HG03520 (cell line): Measurements from ENCODE around the gene UBAP1L.
"Not testable (repeated sequence)": the region's sequence is repeated elsewhere in the genome, so short reads cannot be mapped to it uniquely, and the experiment has no call there.

Source experiments
- ATAC-seq: cut with Tn5 transposase; IDR thresholded peaks from one replicate; pipeline ENCODE4 v1.9.1; 2021; ENCODE audit warnings: mild to moderate bottlenecking, moderate library complexity; ENCODE audit not compliant: unreplicated experiment

Gene UBAP1L

DNA sequence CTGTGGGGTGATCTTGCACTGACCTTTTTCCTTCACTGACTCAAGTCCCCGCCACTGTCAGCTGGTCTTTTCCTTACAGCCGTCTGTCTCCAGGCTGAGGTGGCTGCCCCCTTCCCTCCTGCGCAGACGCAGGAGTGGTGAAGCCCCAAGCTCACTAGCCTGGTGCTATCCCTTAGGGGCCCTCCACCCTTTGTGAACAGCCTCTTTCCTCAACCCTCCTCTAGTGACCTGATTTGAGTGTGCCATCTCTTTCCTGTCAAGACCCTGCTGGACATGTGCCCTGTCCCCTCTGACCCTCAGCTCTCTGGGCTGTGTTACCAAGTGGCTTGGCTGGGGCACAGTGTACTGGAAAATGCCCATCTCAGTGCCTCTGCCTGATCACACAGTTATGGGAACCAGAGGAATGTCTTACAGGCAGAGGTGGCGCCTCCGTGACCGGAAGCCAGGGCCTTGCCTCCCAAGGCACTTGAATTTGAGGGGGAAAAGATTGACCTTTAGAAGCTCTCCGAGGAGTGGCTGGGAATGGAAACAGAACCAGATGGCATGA lies 29.7 kb downstream of the UBAP1L start:
- no peak for ATAC-seq

DNA sequence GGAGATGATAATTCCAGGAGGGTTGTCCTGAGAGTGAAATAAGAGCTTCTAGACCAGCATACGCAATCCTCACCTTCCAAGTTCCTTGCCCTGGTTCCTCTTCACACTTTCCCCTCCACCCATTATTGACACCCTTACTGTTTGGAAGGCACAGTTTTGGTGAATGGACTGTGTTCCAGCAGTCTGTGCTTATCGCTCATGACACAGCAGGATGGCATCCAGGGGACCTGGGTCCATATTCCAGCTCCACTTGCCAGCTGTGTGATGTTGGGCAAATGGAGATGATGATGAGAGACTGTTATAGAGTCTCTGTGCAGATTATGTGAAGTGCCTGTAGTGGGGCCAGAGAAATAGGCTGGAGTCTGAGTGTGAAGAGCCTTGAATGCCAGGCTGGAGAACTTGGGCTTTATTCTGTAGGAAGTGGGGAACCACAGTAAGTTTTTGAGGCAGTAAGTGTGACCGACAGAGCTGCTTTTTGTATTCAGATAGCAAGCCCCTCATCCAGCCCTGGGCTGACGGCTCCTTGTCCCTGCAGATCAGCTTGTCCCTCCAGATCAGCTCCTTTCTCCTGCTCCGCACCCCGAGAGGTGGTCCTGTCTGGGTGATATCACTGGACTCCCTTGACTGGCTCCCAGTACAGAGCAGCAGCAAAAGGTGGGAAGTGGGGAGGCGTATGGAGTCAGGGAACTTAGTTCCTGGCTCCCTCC lies 30.3 kb downstream of the UBAP1L start:
- no peak for ATAC-seq

DNA sequence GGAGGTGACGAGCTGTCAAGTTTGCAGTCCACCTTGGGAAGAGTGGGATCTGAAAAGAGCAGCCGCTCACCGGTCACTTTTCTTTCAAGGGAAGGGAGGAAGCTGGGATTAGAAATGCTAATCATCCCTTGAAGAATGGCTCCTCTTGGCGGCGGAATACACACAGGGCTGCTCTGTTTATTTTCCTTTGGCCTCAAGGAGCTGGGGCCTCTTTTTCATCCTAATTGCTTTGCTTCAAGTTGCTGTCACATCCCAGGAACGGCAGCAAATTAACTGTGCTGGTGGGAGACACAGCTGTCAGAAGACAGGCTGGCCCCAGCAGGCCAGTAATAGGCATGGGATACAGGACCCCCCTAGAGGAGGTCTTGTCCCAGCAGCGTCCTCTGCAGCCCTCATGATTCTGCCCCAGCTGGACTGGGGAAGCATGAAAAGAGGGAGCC lies 31.7 kb downstream of the UBAP1L start:
- no peak for ATAC-seq

DNA sequence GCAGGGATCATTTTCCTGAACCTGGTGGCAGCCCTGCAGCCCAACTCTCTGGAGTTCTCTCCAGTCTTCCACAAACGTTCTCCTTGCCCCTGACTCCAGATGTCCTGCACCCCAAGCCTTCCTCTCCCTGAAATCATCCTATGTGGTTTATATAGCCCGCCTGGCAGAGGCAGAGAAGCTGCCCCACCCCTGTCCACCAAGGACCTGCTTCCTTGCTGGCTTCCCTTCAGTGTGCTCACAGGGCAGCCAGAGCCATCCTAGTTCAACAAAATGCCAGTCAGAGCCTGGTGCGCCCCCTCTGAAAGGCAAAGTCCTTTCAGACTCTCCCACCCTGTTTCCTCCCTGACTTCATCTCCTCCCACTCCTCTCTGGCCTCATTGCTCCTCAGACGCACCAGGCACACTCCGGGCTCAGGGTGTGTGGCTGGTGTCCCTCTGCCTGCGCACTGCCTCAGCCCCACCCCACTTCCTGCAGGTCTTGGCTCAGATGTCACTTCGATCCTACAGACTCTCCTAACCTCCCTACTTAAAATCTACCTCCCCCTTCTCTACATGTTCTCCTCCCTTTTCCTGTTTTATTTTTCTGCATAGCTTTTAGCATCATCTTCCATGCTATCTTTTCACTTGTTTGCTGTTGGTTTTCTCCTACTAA lies 32.6 kb downstream of the UBAP1L start:
- ATAC-seq = no peak

DNA sequence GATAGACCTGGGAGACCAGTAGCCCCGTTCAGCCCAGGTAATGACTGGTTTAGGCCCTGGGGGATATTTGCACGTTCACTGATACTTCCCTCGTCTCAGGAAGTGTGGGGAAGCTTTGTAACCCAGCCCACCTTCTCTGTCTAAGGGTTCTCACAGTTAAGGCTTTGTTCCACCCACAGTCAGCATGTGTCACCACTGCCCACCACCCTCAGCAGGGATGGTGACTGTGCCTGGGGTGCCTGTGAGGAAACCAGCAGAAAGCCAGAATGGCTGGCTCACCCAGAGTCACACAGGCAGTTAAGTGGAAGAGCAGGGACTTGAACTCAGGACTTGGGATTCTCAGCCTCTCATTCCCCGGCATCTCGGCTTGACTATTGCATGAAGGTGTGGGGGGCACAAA lies 33.2 kb downstream of the UBAP1L start:
- no peak for ATAC-seq

DNA sequence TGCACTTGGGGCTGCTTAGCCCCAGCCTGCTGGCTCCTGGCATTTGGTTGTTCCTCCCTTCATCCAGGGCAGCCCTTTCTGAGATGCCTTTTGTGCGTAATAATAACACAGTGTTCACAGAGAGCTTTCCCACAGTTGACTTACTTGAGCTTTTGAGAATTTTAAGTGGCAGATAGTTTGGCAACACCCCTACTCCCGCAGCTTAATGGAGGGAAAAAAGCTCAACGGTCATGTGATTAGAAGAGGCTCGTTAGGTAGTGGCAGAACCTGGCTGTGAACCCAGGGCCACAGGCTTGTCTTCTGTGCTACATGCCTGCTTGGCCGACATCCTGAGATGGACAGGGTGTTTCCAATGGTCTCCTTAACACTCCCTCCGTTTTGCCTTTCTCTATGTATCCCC lies 33.7 kb downstream of the UBAP1L start:
- no peak for ATAC-seq

DNA sequence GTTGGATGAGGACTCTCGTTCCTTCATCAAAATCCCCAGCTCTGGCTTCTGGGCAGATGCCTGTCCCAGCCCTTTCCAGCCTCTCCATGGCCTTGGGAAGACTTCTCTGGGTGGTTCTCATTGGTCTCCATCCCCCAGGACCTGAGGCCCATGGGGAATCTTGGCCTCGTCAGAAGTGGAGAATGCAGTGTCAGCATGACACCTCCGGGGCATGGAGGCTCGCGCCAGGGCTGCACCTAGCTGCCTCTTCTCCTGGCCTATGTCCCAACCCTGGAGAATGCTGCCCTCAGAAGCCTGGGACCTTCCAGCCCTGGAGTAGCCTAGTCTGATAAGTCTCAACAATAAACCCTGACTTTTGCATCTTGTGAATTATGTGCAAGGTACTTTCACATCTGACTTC lies 35.4 kb downstream of the UBAP1L start:
- no peak for ATAC-seq

DNA sequence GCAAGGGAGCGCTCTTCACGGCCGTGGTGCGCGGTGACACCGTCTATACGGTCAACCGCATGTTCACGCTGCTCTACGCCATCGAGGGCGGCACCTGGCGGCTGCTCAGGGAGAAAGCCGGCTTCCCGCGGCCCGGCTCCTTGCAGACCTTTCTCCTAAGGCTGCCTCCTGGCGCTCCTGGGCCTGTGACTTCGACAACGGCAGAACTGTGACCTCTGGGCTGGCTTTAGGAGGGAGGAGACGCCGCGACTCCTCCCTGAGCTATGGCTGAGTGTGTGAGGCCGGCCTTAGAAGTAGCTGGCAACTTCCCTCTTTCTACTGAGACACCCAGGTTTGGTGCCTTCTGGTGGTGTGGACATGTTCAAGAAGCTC lies 37.0 kb downstream of the UBAP1L start:
- ATAC-seq = no peak

DNA sequence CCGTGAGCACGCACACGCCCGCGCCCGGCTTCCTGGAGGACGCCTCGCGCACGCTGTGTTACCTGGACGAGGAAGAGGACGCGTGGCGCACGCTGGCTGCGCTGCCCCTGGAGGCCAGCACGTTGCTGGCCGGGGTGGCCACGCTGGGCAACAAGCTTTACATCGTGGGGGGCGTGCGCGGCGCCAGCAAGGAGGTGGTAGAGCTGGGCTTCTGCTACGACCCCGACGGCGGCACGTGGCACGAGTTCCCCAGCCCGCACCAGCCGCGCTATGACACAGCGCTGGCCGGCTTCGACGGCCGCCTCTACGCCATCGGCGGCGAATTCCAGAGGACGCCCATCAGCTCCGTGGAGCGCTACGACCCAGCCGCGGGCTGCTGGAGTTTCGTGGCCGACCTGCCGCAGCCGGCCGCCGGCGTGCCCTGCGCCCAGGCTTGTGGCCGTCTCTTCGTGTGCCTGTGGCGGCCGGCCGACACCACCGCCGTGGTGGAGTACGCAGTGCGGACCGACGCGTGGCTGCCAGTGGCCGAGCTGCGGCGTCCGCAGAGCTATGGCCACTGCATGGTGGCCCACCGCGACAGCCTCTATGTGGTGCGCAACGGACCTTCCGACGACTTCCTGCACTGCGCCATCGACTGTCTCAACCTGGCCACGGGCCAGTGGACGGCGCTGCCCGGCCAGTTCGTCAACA lies 37.6 kb downstream of the UBAP1L start:
- ATAC-seq = no peak

DNA sequence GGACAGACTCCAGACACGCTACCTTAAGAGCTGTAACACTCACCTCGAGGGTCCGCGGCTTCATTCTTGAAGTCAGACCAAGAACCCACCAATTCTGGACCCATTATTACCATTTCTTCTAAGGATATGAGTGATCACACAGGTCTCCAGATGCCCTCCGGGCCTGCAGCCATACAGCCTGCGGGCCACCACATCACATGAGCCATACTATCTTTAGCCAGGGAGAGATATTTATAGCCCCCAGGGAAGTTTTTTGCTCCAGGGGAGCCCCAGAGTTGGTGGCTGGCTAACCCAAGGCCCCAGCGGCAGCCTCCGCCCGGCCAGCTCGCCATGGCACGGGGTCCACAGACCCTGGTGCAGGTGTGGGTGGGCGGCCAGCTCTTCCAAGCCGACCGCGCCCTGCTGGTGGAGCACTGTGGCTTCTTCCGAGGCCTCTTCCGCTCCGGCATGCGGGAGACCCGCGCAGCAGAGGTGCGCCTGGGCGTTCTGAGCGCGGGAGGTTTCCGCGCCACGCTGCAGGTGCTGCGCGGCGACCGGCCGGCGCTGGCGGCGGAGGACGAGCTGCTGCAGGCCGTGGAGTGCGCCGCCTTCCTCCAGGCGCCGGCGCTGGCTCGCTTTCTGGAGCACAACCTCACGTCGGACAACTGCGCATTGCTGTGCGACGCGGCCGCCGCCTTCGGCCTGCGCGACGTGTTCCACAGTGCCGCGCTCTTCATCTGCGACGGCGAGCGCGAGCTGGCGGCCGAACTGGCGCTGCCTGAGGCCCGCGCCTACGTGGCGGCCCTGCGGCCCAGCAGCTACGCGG lies 38.3 kb downstream of the UBAP1L start, which contains the start of gene KBTBD13:
KBTBD13 (plus strand) TSS at position 261 of the 805 bp plus-strand sequence; CDS start at position 331, 70 bp downstream.
- no peak for ATAC-seq

DNA sequence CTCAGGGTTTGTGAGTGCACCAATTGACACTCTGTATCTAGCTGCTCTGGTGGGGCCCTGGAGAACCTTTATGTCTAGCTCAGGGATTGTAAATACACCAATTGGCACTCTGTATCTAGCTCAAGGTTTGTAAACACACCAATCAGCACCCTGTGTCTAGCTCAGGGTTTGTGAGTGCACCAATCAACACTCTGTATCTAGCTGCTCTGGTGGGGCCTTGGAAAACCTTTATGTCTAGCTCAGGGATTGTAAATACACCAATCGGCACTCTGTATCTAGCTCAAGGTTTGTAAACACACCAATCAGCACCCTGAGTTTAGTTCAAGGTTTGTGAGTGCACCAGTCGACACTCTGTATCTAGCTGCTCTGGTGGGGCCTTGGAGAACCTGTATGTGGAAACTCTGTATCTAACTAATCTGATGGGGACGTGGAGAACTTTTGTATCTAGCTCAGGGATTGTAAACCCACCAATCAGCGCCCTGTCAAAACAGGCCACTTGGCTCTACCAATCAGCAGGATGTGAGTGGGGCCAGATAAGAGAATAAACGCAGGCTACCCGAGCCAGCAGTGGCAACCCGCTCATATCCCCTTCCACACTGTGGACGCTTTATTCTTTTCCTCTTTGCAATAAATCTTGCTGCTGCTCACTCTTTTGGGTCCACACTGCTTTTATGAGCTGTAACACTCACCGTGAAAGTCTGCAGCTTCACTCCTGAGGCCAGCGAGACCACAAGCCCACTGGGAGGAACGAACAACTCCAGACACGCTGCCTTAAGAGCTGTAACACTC lies 39.2 kb downstream of the UBAP1L start:
- ATAC-seq = not testable (repeated sequence)

DNA sequence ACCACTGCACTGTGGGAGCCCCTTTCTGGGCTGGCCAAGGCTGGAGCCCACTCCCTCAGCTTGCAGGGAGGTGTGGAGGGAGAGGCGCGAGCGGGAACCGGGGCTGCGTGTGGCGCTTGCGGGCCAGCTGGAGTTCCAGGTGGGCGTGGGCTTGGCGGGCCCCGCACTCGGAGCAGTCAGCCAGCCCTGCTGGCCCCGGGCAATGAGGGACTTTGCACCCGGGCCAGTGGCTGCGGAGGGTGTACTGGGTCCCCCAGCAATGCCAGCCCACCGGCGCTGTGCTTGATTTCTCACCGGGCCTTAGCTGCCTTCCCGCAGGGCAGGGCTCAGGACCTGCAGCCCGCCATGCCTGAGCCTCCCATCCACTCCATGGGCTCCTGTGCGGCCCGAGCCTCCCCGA lies 40.1 kb downstream of the UBAP1L start:
- ATAC-seq = not testable (repeated sequence)

DNA sequence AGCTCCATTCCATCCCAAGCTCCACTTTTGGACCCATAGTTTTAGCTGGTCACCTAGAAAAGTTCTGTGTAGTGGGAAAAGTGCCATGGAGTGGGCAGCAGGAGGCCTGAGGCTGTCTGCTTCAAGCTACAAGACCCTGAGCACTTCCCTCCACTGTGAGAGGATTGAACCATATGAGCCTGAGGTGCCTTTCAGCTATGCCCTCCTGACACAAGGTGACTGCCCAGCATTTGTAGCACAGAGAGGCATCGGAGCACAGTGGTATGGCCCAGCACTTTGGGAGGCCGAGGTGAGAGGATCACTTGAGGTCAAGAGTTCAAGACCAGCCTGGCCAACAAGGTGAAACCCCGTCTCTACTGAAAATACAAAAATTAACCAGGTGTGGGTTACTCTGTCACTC lies 42.4 kb downstream of the UBAP1L start:
- ATAC-seq = no peak

DNA sequence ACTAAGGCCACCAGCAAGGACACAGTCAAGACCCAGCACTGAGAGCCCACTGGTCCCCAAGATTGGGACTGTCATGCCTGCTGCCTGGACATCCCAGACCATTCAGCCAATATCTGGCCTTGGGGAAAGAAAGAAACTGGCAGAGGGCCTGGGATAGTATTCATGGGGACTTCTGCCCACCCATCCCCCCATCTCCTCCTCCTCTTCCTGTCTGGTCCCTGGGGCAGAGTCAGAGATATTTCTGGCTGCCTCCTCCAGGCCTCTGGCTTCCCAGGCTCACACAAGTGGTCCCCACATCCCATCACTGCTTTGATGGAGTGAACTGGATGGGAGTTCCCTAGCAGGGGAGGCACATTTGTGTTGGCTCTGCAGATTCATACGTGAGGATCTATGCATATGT lies 43.0 kb downstream of the UBAP1L start:
- no peak for ATAC-seq

DNA sequence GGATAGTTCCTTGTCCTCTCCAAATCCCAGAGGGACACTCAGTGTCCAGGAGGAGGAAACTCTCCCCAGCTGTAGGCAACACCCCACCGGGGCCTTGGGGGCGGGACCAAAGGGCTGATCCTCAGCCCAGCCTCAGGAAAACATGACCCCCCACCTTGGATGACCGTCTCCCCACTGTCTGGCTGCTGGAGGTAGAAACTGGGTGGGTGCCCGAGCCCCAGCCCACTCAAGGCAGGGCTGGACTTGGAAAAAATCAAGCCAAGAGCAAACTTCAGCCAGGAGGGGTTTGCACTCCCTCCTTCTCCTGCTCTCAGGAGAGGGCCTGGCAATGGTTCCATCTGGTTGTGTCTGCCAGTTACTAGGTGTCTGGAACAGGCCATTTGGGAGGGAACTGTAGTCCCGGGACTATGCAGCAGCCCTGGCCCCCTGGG lies 43.6 kb downstream of the UBAP1L start:
- no peak for ATAC-seq

DNA sequence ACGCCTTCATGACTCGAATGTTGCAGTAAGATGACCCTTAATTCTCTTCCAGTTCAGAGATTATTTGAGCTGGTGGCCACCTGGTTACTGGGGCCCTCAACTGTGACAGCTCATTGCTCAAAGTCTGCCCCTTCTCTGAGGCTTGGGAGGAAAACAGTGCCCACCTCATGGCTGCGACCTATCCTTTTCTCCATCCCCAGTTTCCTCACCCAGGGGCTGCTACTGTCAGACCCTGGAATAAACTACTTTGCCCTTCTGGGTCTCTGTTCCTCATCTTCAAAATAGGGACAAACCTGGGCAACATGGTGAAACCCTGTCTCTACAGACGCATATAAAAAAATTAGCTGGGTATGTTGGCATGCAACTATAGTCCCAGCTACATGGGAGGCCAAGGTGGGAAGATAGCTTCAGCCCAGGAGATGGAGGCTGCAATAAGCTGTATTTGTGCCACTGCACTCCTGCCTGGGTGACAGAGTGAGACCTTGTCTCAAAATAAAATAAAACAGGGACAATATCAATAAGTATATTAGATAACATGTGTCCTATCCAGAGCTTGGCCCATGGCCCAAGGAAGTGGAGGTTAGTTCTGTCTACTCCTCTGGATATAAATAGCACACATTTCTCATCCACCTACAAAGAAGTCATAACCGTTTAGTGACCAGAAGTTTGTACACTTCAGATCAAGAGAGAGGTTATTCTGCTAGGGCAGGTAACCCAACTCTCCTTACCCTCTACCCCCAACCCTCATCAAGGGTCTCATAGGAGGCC lies 45.0 kb downstream of the UBAP1L start:
- no peak for ATAC-seq

DNA sequence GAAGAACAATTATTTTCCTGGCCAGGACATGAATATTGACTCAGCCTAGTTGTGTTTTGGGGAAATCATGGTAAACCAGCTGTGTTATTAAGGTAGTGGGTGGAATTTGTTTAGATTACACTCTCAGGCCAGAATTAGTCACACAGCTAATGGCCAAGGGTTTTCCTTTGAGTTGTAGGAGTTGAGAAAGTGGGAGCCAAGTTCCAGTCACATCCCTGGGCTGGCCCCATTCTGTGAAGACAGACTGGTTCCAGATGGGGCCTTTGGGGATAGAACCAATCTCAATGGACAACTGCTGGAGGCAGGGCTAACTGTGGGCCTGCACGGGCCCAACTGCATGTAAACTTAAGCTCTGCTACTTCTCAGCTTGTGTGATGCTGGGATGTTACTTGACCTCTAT lies 45.8 kb downstream of the UBAP1L start:
- no peak for ATAC-seq

DNA sequence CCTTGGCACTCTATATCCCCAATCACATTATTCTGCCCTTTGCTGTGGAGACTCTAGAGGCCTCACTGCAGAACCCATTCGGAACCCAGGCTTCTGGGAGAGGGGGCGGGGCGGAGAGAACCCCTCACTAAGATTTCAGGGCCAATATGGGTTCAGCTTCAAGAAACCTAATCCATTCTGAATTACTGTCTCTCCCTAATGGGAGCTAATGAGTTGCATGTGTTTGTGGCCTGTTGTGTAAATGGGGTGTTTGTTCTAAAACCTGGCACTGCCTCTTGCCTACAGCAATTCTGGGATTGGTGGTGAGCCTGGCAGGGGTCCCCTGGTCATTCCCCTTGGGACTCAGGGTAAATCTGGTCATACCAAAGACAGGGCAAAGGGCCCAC lies 46.6 kb downstream of the UBAP1L start:
- ATAC-seq = no peak

DNA sequence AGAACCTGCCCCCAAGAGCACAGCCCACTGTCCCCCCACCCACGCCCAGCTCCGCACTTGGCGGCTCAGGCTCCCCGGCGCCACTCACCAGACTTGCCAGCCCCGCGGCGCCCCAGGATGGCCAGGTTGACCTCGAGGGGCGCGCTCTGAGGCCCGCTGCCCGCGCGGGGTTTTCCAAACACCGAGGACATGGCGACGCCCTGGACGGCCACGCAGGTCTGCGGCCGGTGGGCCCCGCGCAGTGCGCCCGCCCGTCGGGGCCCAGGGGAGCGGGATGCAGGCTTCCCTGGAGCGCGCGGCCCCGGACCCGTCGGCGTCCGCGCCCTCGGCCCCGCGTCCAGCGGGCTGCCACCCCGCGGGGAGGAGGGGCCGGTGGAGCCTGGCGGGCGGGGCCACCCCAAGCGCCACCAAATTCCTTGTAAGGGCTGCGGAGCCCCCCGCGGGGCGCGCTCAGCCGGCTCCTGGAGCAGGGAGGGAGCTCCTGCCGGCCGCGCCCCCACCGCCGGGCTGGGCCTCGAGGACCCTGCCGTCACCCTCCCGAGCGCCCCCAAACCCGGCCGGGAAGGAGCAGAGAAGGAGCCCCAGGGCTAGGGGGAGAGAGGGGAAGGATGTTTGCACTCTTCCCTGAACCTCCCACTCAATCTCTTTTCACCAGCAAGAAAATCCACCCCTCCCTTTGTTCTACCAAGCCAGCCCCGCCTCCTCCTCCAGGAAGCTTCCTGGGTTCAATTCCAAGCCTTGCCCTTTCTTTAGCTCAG lies 47.2 kb downstream of the UBAP1L start, which contains the start of gene RASL12:
RASL12 (minus strand) TSS at position 347 of the 758 bp plus-strand sequence; CDS start at position 191, 156 bp downstream.
- ATAC-seq = no peak
